Omental fat pad (tissue), 4 donors: ENCODE measurements around the gene HSPG2. TPM values are rescaled to one million over a fixed set of nuclear protein-coding genes. Genes with fewer than 3 reads are reported as not detected.

Experiments used
- ATAC-seq: fragments of 150-250 bp; one replicate; pipeline ENCODE4 v1.9.1; 2016; ENCODE audit warnings: mild to moderate bottlenecking, moderate library complexity; ENCODE audit not compliant: low FRiP score
- DNase-seq: peaks from one replicate; pipeline ENCODE4 v3.0.0-alpha.2; 2019; ENCODE audit warnings: low spot score
- total RNA-seq, 4 donors: library from RNA; depleted of rRNA; stranded (reverse); fragments of >200 nt; gene quantifications; one replicate each; pipeline ENCODE4 v1.1.0, GENCODE V29; 2016
- TF ChIP-seq, protein P1 (sequence below), 3 donors: fragments of 450-650 bp; IDR thresholded peaks; one replicate each; pipeline ENCODE4 v1.5.1; 2016 to 2017; ENCODE audit warnings: antibody characterized with exemption in 3 of 3, mild to moderate bottlenecking in 3 of 3, moderate library complexity in 2 of 3

The HSPG2 gene
- total RNA-seq, 4 donors from 2014 or later = 66.0 to 496 (median 198) TPM

GRCh38 chr1:21864730-21865129 lies 72.4 kb downstream of the HSPG2 start:
- TF ChIP-seq, protein P1, sequence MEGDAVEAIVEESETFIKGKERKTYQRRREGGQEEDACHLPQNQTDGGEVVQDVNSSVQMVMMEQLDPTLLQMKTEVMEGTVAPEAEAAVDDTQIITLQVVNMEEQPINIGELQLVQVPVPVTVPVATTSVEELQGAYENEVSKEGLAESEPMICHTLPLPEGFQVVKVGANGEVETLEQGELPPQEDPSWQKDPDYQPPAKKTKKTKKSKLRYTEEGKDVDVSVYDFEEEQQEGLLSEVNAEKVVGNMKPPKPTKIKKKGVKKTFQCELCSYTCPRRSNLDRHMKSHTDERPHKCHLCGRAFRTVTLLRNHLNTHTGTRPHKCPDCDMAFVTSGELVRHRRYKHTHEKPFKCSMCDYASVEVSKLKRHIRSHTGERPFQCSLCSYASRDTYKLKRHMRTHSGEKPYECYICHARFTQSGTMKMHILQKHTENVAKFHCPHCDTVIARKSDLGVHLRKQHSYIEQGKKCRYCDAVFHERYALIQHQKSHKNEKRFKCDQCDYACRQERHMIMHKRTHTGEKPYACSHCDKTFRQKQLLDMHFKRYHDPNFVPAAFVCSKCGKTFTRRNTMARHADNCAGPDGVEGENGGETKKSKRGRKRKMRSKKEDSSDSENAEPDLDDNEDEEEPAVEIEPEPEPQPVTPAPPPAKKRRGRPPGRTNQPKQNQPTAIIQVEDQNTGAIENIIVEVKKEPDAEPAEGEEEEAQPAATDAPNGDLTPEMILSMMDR (IDR thresholded peaks at IDR 0.05) = no peak
- DNase-seq = no peak

GRCh38 chr1:21863981-21864380 lies 73.1 kb downstream of the HSPG2 start:
- ATAC-seq (no peak), DNase-seq (no peak)
- TF ChIP-seq, protein P1 (IDR thresholded peaks at IDR 0.05) = no peak

More at GRCh38 chr1:21864730-21865129, 72.4 kb downstream of the HSPG2 start:
- no peak for ATAC-seq

GRCh38 chr1:21861602-21862429 lies 75.3 kb downstream of the HSPG2 start:
- ATAC-seq (no peak), DNase-seq (no peak)
- TF ChIP-seq, protein P1 (IDR thresholded peaks at IDR 0.05) = no peak

- DNase-seq (no peak), ATAC-seq (no peak)
- TF ChIP-seq, protein P1 (IDR thresholded peaks at IDR 0.05) = no peak
Measured at GRCh38 chr1:21860971-21861370, 76.1 kb downstream of the HSPG2 start.

GRCh38 chr1:21859669-21860179 lies 77.4 kb downstream of the HSPG2 start:
- ATAC-seq (no peak), DNase-seq (no peak)
- TF ChIP-seq, protein P1 (IDR thresholded peaks at IDR 0.05) = no peak

GRCh38 chr1:21857840-21858670 lies 79.1 kb downstream of the HSPG2 start:
- TF ChIP-seq, protein P1 (IDR thresholded peaks at IDR 0.05) = no peak
- DNase-seq (no peak), ATAC-seq (no peak)
